Measurements from ENCODE around the gene CALML5.

GRCh38 chr10:5492929-5493576 lies 6.3 kb downstream of the CALML5 start:
- TF ChIP-seq, protein P1, sequence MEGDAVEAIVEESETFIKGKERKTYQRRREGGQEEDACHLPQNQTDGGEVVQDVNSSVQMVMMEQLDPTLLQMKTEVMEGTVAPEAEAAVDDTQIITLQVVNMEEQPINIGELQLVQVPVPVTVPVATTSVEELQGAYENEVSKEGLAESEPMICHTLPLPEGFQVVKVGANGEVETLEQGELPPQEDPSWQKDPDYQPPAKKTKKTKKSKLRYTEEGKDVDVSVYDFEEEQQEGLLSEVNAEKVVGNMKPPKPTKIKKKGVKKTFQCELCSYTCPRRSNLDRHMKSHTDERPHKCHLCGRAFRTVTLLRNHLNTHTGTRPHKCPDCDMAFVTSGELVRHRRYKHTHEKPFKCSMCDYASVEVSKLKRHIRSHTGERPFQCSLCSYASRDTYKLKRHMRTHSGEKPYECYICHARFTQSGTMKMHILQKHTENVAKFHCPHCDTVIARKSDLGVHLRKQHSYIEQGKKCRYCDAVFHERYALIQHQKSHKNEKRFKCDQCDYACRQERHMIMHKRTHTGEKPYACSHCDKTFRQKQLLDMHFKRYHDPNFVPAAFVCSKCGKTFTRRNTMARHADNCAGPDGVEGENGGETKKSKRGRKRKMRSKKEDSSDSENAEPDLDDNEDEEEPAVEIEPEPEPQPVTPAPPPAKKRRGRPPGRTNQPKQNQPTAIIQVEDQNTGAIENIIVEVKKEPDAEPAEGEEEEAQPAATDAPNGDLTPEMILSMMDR (IDR thresholded peaks at IDR 0.05; ENCODE audit: insufficient read depth, low read length, poor library complexity, severe bottlenecking): no peak
- TF ChIP-seq EZH2phosphoT487 (conservative IDR thresholded peaks at IDR 0.05; ENCODE audit: low read length): no peak
